ENCODE measurements around the gene DNAAF1.

The DNAAF1 gene

GRCh38 chr16:84155771-84156170, 10.7 kb downstream of the DNAAF1 start:
- DNase-seq (ENCODE audit: low read depth, low spot score): no peak
- H3K27ac ChIP-seq: no peak overlapping the region

- H3K27ac ChIP-seq: no peak overlapping the region
- DNase-seq (ENCODE audit: low read depth, low spot score): no peak
Measured at GRCh38 chr16:84156342-84156784, 11.3 kb downstream of the DNAAF1 start.

GRCh38 chr16:84159007-84159406, 13.9 kb downstream of the DNAAF1 start:
- no peak overlapping the region for H3K27ac ChIP-seq
- no peak for DNase-seq (ENCODE audit: low read depth, low spot score)

- H3K27ac ChIP-seq: no peak overlapping the region
- no peak for DNase-seq (ENCODE audit: low read depth, low spot score)
Measured at GRCh38 chr16:84159800-84160199, 14.7 kb downstream of the DNAAF1 start.

- H3K27ac ChIP-seq: no peak overlapping the region
- no peak for DNase-seq (ENCODE audit: low read depth, low spot score)
Measured at GRCh38 chr16:84161037-84161436, 15.9 kb downstream of the DNAAF1 start.

GRCh38 chr16:84161801-84162200, 16.7 kb downstream of the DNAAF1 start:
- H3K27ac ChIP-seq: no peak overlapping the region

GRCh38 chr16:84165746-84166145, 20.6 kb downstream of the DNAAF1 start:
- no peak overlapping the region for H3K27ac ChIP-seq

More at GRCh38 chr16:84161801-84162200, 16.7 kb downstream of the DNAAF1 start:
- DNase-seq (ENCODE audit: low read depth, low spot score): no peak

GRCh38 chr16:84166796-84167695, 21.9 kb downstream of the DNAAF1 start:
- H3K27ac ChIP-seq: no peak overlapping the region
- DNase-seq (ENCODE audit: low read depth, low spot score): no peak

More at GRCh38 chr16:84165746-84166145, 20.6 kb downstream of the DNAAF1 start:
- no peak for DNase-seq (ENCODE audit: low read depth, low spot score)

GRCh38 chr16:84169765-84170310, 24.7 kb downstream of the DNAAF1 start:
- H3K27ac ChIP-seq: no peak overlapping the region
- no peak for DNase-seq (ENCODE audit: low read depth, low spot score)

GRCh38 chr16:84174396-84174795, 29.3 kb downstream of the DNAAF1 start:
- no peak overlapping the region for H3K27ac ChIP-seq
- DNase-seq (ENCODE audit: low read depth, low spot score): no peak

GRCh38 chr16:84175350-84176081, 30.4 kb downstream of the DNAAF1 start:
- no peak for DNase-seq (ENCODE audit: low read depth, low spot score)
- H3K27ac ChIP-seq: no peak overlapping the region

GRCh38 chr16:84176192-84177053, 31.3 kb downstream of the DNAAF1 start:
- H3K27ac ChIP-seq: peak overlapping the region; percentile 49
- no peak for DNase-seq (ENCODE audit: low read depth, low spot score)

GRCh38 chr16:84177741-84178073, 32.6 kb downstream of the DNAAF1 start:
- H3K27ac ChIP-seq: peak overlapping the region; percentile 49
- DNase-seq (ENCODE audit: low read depth, low spot score): no peak

GRCh38 chr16:84178146-84178765, 33.1 kb downstream of the DNAAF1 start:
- no peak for DNase-seq (ENCODE audit: low read depth, low spot score)
- H3K27ac ChIP-seq: peak overlapping the region; percentile 49

- H3K27ac ChIP-seq: no peak overlapping the region
- DNase-seq (ENCODE audit: low read depth, low spot score): no peak
Measured at GRCh38 chr16:84178892-84179611, 33.9 kb downstream of the DNAAF1 start.

- DNase-seq (ENCODE audit: low read depth, low spot score): no peak
- no peak overlapping the region for H3K27ac ChIP-seq
Measured at GRCh38 chr16:84179612-84180320, 34.7 kb downstream of the DNAAF1 start.

GRCh38 chr16:84180519-84181140, 35.5 kb downstream of the DNAAF1 start:
- no peak overlapping the region for H3K27ac ChIP-seq

More at GRCh38 chr16:84180519-84181140, 35.5 kb downstream of the DNAAF1 start:
- no peak for DNase-seq (ENCODE audit: low read depth, low spot score)

All from epithelial cell of prostate (primary cell).